GM03348 (cell line): ENCODE results near the gene ITPR3.
A peak's percentile ranks its signal among the peaks of the same experiment; 100 is the strongest.

Experiments
- DNase-seq: peaks from one replicate; pipeline ENCODE4 v3.0.0; 2012; ENCODE audit warnings: low spot score

The ITPR3 gene

GRCh38 chr6:33638556-33638955 is 17.4 kb downstream of the ITPR3 start:
- no peak for DNase-seq

DNA sequence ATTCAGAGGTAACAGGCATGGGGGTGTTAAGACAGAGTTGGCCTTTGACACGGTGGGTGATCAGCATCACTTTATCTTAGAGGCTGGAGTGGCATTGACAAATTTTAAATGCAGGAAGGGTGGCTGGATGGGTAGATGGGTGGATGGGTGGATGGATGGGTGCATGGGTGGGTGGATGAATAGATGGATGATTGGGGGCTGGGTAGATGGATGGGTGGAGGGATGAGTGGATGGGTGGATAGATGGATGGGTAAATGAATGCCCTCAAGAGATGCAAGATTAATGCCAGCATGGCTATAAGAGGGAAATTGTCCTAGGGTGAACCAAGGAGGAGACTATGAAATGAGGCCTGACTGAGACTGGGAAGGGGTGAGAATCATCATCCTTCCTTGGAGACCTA is 18.4 kb downstream of the ITPR3 start:
- no peak for DNase-seq

- DNase-seq = no peak
Observed at GRCh38 chr6:33640361-33640760, 19.2 kb downstream of the ITPR3 start.

- no peak for DNase-seq
Observed at GRCh38 chr6:33641144-33641543, 20.0 kb downstream of the ITPR3 start.

- DNase-seq = no peak
Observed at GRCh38 chr6:33641602-33642001, 20.5 kb downstream of the ITPR3 start.

DNA sequence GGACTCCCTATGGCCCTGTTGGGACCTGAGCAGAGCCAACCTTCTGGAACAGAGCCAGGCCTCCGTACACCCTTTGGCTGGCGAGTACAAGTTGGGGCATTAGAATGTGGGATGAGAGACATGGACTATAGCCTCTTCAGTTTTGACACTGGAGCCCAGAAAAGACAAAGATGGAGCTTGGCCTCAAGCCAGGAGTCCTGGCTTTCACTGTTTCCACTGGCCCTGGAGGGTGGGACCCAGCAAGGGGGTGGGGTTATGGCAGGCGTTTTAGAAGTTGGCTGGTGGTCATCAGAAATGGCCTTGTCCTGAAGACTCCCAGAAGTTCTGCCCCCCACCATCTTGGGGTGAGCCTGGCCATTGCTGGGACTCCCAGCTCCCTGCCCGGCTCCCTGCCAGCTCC is 21.8 kb downstream of the ITPR3 start:
- DNase-seq = no peak

DNA sequence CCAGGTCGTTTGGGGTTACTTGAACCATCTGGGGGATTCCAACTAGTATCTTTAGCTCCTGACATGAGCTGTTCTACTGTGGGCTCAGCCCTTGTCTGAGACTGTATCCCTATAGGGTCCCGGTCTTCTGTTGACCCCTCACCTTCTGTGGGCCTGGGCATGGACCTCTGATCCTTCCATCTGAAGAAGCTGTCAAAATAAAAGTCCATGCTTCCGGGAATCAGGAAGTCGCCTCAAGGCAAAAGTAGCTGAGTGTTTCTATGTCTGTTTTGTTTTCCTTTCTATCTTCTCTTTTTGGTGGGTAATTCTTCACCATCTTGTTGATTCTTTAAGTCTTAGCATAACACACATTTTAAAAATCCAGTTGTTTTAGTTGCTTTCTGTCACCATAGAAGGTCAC is 30.3 kb downstream of the ITPR3 start:
- DNase-seq = no peak

DNA sequence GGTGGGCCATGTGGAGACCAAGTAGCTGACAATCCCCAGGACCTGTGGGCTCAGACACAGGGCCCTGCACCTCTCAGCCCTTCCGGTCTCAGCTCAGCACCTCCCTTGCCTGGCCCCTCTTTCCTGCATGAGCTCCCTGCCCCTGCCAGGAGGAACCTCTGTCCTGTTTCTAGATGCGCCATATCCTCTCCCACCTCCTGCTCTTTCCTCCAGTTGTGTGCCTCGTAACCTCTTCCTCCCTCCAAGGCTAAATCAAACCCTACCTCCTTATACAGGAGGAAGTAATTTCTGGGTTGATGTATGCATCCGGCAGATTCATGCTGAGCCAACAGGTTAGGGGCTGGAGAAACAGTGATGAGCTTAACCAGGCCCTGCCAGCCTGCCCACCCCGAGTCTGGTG is 30.9 kb downstream of the ITPR3 start:
- DNase-seq = no peak

DNA sequence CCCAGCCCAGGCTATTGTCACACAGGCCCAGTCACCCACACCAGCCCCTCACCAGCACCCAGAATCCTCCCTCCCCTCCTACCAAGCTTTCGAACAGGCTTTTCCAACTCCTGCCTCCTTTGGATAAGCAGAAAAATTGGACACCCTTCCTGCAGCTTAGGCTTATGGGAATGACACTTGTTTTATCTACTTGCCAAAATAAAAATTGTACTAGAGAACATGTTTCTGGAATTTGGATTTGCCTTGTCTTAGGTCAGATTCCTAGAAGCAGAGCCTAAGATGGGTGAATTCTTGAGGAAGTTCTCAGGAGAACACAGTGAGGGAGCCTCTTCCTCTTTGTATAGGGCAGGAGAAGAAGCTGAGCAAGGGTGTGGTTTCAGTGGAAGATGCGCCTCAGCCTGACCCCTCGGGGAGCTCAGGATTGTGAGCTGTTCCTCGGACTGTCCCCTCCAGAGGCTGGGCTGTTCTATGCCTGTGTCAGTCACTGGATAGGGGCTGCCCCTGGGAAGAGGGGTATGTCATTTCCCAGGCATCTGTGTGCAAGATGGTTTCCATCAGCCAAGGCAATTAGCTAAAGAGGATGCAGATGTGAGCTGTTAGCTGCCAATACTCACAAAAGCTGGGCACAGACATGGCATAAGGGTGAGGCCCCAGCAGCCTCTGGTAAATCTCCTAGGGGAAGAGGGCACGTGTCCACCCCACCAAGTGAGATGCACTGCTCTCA is 33.9 kb downstream of the ITPR3 start:
- peak; percentile 71 for DNase-seq

- no peak for DNase-seq
Observed at GRCh38 chr6:33656844-33657243, 35.7 kb downstream of the ITPR3 start.

- no peak for DNase-seq
Observed at GRCh38 chr6:33658982-33659689, 38.0 kb downstream of the ITPR3 start.

- DNase-seq = no peak
Observed at GRCh38 chr6:33659986-33660385, 38.9 kb downstream of the ITPR3 start.

- no peak for DNase-seq
Observed at GRCh38 chr6:33661106-33661838, 40.1 kb downstream of the ITPR3 start.

DNA sequence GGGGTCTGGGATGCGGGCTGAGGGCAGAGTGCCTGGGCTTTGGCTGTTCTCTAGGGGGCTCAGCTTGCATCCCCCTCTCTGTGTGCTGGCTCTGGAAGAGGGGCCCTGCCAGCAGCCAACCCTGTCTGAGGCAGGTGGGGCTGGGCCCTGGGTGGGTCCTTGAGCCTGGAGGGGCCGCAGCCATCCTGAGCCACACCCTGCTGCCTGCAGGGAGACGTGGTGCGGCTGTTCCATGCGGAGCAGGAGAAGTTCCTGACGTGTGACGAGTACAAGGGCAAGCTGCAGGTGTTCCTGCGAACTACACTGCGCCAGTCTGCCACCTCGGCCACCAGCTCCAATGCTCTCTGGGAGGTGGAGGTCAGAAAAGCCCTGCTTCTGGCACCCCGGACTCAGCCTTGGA is 41.2 kb downstream of the ITPR3 start:
- no peak for DNase-seq

DNA sequence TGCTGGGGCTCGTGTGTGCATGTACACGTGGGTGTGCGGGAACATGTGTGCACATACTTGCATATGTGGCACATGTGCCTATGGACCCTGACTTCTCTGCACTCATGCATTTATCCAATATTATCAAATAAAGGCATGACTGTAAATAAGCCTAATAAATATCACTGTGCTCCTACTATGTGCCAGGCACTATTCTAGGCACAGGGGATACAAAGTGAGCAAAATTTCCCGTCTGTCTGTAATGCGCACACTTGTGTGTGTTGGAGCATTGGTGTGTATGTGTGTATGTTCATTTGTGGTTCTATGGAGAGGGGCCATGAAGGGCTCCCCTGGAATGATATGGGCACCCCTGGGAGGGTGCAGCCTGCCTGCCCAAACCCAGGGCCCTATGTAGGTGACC is 41.9 kb downstream of the ITPR3 start:
- DNase-seq = no peak

GRCh38 chr6:33663727-33664449 is 42.8 kb downstream of the ITPR3 start:
- no peak for DNase-seq

GRCh38 chr6:33664506-33665057 is 43.5 kb downstream of the ITPR3 start:
- DNase-seq = no peak

- DNase-seq = no peak
Observed at GRCh38 chr6:33665957-33666356, 44.8 kb downstream of the ITPR3 start.

GRCh38 chr6:33667072-33667471 is 46.0 kb downstream of the ITPR3 start:
- no peak for DNase-seq

- no peak for DNase-seq
Observed at GRCh38 chr6:33667776-33668175, 46.7 kb downstream of the ITPR3 start.

GRCh38 chr6:33668328-33668727 is 47.2 kb downstream of the ITPR3 start:
- no peak for DNase-seq

GRCh38 chr6:33668914-33669313 is 47.8 kb downstream of the ITPR3 start:
- no peak for DNase-seq
